Stimulated activated CD4-positive, alpha-beta T cell treated with anti-CD3 and anti-CD28 coated beads, Interleukin-15, amount 100 ng/mL, for 24 hours (primary cell): ENCODE data around the gene TOMM5.

Source experiments
- DNase-seq: peaks from one replicate; pipeline ENCODE4 v3.0.0-alpha.2; 2020

Gene TOMM5

DNA sequence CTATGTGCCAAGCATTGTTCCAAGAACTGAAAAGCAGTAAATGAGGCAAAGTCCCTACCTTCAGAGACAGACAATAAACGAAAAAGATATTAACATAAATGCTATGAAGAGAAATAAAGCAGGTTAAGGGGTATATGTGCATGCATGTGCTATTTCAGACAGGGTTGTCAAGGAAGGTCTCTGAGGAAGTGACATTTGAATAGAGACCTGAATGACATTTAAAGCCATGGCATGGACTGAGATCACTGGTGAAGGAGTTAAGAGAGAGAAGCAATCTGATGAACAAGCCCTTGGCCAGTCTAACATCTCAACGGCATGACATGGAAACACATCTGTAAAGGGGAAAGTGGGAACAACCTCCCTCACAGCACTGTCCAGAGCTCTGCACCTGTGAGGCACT, 30.7 kb downstream of the TOMM5 start:
- no peak for DNase-seq

DNA sequence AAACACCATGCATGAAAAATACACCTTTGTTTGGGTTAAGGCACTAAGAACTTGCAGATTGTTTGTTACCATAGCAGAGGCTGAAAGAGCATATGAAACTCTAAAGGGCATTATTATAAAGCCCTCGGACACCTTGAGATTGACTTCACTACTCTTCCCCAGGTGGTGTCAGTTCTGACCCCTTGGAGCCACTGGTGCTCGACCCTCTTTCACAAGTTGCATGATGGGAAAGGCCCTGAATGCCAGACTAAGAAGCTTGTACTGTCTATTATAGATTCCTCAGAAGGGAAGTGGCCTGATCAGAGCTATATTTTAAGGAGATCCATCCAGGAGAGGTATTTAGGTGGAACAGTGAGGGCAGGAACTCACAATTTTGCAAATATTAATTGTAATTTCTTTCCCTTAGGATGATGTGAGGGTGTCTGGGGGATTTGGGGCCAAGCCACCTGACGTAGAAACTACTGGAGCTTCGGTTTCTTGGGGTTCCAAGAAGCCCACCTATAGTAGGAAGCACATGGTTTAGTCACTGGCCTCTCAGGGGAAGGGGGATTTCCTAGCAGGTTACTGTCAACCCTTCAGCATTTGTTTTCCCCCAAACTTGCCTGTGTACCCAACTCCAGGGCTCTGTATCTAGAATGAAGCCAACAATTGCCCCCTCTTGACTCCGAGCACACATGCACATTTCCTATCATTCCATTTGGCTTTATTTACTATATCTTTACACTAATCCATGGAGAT, 32.4 kb downstream of the TOMM5 start:
- DNase-seq, result no peak

DNA sequence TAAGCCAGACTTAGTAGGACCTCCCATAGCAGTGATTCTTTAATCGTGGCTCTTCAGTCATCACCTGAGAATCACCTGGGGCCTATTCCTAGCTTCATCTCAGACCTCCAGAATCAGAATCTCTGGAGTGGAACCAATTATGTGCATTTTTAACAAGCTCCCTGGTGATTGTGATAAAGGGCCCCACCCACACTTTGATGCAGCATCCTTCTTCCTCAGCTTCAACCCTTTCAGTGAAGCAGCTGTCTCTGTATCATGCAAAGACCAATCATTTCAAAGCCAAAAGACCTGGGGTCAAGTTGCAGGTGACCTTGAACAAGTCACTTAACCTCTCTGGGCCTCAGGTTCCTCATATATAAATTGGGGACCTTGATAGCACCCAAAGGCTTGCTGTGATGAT, 33.3 kb downstream of the TOMM5 start:
- no peak for DNase-seq

DNA sequence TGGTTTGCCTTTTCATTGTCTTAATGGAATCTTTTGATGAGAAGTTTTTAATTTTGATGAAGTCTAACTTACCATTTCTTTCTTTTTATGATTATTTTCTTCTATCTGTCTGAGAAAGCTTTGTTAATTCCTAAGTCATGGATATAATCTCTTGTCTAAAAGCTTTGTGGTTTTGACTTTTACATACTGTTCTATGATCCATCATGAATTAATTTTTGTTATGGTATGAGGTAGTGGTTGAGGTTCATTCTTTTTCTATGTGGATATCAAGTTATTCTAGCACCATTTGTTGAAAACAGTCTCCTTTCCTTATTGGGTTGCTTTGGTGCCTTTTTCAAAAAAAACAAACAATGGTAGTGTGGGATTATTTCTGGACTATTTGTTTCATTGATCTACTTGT, 36.6 kb downstream of the TOMM5 start:
- no peak for DNase-seq

DNA sequence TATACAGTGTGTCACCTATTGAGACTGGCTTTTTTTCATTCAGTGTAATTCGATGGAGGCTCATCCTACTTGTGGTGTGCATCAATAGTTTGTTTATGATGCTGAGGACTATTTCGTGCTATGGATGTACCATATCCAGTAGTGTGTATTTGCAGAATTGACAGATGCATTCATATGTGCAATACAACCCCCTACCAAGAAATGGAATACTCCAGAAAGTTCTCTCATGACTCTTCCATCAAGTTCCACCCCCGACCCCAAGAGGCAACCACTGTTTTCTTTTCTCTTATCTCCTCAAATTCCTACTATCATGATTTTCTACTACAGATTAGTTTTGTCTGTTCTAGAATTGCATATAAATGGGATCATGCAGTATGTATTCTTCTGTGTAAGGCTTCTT, 38.1 kb downstream of the TOMM5 start:
- DNase-seq, result no peak

DNA sequence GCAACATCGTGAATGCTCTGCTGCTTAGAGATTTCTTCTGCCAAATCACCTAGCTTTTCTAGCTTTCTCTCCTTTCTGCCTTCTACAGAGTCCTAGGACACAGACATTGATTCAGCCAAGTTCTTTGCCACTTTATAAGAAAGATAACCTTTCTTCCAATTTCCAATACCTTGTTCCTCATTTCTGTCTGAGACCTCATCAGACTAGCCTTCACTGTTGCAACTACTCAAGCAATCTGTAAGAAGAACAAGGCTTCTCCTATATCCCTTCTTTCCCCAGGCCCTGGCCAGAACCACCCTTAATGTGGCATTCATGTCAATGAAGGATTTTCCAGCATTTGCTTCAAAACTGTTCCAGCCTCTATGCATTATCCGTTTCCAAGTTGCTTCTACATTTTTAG, 40.5 kb downstream of the TOMM5 start:
- no peak for DNase-seq

DNA sequence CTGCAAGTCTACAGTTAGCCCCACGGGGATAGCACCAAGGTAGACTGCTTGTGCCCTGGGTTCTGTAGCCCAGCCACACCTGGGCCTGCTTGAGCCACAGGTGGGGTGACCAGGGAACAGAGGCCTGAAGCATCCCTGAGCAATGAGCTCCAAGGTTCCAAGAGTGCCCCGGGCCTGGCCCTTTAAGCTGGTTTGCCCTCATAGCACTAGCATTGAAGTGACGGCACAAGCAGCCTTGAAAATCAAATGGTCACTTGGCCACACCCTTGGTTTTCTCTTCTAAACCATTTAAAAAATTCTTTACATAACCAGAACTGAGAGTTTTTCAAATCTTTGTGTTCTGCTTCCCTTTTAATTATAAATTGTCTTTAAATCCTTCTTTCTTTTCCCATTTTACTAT, 40.9 kb downstream of the TOMM5 start:
- DNase-seq, result no peak

DNA sequence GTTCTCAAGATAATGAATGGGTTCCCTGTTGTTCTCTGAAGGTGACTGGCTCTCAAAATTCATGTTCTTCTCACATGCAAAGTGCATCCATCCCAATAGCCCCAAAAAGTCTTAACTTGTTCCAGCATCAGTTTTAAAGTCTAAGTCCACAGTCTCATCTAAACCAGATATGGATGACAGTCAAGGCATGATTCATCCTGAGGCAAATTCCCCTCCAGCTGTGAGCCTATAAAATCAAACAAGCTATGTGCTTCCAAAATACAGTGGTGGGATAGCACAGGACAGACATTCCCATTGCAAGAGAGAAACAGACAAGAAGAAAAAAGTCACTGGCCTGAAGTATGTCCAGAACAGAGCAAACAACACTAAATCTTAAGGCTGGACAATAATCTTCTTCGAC, 41.6 kb downstream of the TOMM5 start:
- DNase-seq, result no peak

DNA sequence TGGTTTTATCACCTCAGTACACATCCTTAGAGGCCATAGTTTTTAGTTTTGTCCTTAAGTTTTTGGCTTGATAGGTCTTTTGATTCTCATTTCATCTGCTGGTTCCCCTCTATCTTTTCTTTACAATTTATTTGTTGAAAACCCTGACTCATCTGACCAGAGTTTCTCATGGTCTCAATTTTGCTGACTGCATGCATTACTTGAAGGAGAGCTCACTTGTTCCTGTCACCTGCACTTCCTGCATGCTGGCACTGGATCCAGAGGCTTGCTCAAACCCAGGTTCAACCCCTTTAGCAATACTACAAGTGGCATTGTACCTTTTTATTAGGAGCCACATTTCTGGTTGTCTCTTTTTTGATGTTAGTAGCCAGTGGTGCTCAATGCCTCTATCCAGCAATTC, 42.9 kb downstream of the TOMM5 start:
- no peak for DNase-seq

DNA sequence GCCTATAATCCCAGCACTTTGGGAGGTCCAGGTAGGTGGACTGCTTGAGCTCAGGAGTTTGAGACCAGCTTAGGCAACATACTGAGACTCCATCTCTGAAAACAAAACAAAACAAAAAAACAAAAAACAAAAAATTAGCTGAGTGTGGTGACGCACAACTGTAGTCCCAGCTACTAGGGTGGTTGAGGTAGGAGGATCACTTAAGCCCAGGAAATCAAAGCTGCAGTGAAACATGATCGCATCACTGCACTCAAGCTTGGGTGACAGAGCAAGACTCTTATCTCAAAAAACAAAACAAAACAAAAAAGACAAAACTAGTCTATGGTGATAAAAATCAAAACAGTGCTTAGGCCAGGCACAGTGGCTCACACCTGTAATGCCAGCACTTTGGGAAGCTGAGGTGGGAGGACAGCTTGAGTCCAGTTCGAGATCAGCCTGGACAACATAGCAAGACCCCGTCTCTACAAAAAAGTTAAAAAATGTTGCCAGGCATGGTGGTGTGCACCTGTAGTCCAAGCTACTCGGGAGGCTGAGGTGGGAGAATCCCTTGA, 45.0 kb downstream of the TOMM5 start:
- no peak for DNase-seq

DNA sequence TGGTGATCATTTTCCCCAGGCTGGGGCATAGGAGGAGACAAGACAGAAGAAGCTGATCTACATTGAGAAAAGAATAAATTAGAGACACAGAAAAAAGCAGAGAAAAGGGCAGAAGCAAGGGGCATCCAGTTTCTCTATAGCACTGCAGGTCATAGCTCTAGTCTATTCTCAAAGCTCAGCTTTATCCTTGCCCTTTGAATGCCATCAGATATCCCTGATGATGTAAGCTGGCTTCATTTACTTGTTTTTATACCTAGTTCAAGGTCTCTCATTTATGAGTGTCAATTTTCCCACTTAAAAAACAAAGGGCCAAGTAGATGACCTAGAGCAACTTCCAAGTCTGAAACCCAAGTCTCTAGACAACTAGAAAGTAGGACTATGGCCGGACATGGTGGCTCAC, 48.9 kb downstream of the TOMM5 start:
- DNase-seq, result no peak

DNA sequence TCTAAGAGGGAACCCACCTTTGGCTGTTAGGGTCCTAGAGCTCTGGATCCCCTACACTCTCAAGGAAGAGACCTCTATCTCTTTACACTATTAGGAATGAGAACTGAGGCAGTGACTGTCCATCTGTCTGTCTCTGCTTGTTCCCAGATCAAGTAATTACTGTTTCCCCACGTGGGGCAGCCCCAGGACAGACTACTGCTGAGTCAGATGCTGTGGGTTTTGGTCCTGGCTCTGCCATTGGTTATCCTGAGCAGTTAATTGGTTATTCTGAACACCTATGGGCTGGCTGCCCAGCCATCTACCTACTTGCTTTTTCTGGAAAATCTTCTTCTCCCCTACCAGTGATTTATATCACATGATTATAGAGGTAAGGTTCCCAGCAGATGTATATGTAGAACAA, 49.5 kb downstream of the TOMM5 start:
- DNase-seq, result no peak

DNA sequence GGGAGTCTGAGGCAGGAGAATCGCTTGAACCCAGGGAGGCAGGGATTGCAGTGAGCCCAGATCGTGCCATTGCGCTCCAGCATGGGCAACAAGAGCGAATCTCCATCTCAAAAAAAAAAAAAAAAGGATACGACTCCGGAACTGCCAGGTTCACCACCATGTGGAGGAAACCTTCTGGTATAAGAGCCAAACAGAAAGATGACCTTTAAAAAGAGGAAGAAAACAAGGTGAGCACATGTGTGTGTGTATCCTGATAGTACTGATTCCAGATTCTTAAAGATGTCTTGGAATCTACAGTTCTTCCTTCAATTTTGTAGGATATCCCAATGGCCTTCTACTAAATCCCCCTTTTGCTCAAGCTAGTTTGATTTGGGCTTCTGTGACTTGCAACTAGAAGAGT, 49.9 kb downstream of the TOMM5 start:
- no peak for DNase-seq

DNA sequence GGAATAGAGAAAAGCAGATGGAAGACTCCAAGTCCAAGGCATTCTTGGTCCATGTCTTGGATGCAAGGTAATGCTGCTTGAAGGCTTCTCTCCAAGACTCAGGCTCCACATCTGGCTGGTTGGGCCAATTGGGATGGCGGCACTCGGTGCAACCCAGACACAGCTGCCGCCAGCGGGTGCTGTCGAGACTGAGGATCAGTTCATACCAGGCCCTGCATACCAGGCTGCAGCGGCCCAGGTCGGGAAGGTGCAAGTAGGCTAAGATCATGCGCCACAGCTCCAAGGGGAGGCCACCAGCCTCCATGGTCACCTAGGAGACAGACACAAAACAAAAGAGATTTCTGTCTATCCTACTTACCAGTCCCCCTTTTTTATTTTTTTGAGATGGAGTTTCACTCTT, 50.9 kb downstream of the TOMM5 start:
- no peak for DNase-seq

DNA sequence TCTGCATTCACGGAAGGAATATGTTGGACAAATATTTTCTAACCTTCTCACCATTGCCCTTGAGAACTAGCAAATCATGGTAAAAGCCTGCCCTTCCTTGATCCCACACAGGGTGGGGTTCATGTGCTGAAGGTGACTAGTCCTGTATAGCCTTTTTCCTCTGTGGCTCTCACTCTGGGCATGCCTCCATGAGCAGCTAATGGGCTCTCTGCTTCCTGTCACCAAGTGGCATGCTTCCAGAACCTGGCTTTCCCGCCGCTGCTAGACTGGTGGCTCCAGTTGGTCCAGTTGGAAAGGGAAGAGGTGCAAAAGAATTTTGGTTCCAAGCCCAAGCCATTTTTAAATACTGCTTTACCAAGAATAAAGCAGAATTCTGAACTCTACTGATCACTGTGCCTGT, 51.8 kb downstream of the TOMM5 start:
- no peak for DNase-seq

DNA sequence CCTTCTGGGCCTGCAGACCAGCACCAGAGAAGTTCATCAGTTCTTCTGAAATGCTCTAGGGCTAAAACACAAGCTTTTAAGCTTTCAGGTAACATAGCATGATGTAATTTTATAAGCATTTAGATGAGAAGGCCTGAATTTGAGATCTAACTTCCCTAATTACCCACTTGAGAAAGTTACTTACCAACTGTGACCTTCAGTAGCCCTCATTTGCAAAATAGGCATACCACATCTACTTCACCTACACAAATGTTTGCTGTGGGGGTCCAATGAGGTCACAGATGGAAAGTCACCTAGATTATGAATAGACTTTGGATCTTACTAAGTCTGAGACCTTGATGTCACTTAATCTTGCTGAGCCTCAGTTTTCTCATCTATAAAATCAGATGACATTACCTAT, 52.8 kb downstream of the TOMM5 start:
- DNase-seq, result no peak
